GM19324 (cell line): Measurements from ENCODE around the gene NR6A1.

Experiments
- ATAC-seq: cut with Tn5 transposase; IDR thresholded peaks from one replicate; pipeline ENCODE4 v1.9.1; 2021; ENCODE audit warnings: mild to moderate bottlenecking, moderate library complexity; ENCODE audit not compliant: unreplicated experiment, low FRiP score

The NR6A1 gene

DNA sequence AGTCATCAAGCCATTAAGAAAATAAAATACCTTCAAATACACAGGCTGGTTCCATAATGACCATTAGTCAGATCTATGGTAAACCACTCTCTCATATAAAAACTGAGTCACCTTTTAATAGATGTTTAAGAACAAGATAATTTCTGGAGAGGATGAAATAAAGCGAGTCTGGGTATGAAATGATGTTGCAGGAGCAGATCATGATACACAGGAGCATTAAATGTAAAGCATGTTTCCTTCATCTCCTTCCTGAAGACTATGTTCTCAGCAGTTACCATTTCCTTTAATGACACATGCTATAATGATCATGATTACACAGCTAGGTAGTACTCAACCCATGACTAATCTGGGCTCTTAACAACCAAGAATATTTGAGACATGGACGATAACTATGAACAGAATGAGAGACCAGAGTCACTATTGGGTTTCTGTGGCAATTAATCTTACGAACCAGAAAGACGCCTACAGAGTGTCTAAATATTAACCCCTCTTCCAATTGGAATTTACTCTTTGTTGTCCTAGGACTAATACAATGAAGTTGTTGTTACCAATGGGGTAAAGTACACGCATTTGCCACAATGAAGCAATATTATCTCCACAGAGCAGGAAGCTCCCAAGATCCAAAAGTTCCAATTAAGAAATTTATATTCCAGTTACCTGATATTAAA is 105.6 kb downstream of the NR6A1 start:
- no peak for ATAC-seq

DNA sequence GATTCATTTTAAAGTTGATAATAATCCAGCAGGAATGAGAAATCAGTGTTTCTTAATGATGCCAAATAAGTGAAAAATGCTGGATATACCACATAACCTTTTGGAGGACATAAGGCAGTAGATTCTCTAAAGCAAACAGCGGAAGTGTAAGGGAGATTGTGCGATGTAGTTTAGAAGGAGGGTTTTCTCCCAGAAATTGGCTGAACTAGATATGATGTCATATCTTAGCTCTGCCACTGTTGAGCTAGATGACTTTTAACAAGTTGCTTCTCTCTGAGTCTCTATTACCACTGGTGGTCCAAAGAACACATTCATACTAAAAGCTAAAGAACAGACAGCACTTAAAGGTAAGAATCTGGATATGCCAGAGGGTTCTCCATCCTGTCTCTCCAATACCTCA is 107.0 kb downstream of the NR6A1 start:
- no peak for ATAC-seq

DNA sequence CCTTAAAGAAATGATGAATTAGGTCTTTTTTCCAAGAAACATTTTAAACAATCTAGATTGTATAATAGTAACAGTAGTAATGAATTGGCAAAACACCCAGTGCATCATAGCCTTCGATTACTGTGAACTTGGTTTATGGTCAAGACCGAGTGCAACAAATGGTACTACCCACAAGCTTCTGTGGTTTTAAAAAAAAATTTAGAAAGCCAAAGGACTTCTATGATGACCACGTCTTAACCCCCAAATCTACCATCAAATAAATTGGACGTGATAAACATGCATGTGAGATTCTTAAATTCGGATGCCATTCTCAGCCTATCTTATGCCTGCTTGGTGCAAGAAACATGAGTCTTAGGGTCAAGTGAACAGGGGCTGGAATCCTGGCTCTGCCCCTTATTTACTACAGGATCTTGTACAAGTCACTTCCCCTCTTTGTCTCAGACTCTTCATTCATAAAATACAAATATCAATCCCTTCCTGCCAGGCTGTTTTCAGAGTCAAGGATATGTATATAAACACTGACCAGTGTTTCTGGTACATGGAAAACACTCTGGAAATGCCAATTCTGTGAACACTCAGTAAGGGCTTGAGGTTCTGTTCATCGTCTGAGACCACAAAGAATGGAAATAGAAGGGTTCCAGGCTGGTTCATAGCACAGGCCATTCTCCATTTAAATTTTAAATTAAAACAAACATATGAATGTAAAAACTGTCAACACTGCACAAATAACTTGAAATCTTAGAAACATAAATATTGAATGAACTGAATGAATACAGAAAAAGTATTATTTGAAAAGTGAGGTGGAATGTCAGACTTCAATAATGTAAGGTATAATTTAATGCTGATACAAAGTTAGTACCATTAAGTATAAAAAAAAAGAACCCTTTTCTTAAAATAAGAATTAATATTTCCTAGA is 107.8 kb downstream of the NR6A1 start:
- no peak for ATAC-seq

DNA sequence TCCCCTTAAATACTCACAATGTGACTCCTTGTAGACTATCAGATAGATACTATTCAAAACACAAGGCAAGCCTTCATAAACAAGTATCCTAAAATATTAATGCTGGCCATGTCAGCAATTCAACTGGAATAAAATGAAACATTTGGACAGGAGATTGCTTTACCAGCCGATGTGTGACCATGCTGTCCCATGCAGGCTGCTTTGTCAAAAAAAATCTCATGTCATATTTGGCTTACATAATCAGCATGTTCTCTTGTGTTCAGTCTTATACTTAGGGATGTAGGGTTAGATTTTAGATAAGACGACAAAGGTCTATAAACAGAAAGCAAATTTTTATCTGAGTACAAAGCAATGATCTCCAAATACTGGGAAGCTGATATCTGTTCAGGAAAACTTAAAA is 108.5 kb downstream of the NR6A1 start:
- no peak for ATAC-seq

DNA sequence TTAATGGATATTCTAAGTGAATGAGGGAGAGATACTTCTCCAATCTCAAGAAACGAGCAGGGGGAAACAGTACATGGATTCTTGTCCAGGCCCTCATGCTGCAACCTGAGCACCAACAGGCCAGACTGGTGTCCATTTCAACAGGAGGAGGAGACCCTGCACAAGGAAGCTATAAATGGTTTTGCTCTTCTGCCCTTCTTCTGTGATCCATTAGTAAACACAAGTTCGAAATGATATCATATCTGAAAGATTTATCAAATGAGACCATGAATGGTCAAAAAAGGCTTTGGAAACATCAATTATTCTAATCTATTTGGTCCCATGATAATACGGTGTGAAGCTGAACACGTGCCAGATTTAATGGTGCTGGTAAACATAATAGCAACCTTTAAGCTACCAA is 109.8 kb downstream of the NR6A1 start:
- ATAC-seq, result no peak

DNA sequence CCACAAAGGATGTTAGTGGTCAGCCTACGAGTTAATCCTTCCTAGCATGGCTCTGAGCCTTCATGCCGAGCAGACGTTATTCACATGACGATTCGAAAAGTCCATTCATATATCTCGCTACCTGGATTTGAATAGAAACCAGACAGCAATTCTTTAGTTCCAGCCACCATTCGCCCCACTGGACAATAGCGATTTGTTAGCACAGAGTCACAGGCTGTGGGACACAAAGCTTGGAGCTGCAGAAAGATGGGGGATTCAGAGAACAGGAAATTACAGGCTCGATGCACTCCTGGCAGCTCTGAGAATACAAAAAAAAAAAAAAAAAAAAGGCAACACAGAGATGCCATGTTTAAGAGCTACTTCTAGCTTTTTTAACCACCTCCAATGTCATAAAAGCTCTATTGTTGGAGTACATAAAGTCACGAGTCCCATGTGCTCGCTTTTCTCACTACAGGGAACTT is 110.7 kb downstream of the NR6A1 start:
- no peak for ATAC-seq

DNA sequence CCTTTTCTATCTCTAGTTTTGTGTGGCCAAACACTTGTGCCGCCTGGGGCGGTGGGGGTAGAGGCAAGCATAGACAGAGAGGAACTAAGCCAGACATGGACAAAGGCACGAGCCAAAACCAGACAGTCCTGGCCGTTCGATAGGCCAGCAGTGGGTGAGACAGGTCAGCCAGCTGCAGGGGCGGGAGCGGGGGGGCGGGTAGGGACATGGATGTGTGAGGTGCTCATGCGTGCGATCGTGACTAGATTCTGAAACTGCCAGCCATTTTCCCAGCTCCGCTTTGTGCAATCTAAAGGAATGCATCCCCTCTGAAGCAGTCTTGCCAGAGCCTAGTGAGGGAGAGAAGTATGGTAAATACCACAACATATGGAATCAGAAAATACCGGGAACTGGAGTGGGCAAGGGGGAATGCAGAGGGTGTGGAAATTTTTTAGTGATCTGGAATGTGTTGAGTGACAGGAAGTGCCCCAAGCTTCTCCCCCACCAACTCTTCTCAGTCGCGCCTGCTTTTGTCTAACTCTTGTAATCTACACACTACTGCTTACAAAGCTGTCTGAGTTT is 111.9 kb downstream of the NR6A1 start:
- peak; percentile 74 for ATAC-seq

DNA sequence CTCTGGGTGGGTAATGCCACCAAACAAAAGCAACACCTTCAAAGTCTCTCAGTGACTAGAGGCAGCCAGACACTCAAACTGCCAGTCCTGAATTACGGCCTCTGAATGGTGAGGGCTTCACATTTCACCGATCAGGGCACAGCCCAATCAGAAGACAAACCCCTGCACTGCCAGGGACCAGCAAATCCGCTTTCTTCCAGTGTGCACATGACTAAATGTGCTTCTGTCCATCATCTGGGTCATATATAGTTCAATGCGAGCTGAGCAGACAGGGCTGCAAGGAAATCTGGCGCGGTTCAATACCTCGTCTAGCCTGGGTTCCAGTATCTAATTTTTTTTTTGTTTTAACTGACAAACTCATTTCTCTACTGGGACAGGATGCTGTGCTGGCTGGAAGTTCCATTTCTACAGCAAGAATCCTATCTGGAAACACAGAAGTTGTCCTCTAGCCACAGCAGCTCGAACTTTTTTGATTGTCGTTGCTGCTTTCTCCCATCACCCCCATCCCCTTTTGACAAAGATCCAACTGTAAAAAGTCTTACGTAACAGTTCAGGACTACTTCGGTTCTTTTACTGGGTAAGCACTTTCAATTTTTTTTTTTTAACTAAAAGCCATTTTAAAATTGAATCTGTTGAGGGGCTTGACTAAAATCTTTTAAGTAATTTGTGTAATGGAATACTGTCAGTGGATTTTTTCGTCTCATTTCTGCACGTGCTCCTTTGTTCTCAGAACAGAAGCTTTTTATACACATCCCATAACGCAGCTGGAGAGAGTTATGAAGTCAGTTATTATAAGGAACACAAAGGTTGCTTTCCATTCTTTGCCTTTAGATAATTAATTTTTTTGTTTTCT is 112.7 kb downstream of the NR6A1 start:
- ATAC-seq, result no peak

DNA sequence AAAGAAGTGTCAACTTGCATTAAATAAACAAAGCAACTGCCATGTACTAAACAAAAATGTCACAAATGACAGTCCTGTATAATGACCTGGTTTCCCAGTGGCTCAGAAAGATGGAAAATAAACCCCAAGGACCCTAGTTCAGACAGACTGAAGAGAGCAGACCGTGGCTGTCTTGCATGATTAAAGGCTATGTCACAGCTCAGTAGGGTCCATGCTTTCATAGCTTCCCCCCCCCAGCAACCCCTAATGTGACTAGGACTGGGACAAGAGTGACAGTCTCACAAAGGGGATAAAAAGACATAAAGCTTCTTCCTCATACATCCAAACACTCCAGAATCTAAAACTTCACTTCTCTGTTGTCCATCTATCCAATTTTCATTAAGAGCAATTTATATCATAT is 113.6 kb downstream of the NR6A1 start:
- ATAC-seq, result no peak

DNA sequence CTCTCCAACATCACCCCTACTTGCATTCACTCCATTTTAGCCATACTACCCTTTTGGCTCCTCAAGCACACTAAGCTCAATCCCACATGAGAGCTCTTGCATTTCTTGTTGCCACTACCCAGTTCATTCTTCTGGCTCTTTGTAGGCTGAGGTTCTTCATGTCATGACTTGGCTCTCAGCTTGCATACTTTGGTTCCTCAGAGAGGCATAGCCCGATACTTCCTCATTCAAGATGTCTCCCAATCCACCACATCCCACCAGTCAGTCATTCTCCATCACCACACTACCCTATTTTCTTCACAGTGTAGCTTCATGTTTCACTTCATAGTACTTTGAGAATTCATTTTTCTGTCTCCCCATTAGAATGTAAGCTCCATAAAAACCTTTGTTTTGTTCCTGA is 116.7 kb downstream of the NR6A1 start:
- ATAC-seq, result no peak

DNA sequence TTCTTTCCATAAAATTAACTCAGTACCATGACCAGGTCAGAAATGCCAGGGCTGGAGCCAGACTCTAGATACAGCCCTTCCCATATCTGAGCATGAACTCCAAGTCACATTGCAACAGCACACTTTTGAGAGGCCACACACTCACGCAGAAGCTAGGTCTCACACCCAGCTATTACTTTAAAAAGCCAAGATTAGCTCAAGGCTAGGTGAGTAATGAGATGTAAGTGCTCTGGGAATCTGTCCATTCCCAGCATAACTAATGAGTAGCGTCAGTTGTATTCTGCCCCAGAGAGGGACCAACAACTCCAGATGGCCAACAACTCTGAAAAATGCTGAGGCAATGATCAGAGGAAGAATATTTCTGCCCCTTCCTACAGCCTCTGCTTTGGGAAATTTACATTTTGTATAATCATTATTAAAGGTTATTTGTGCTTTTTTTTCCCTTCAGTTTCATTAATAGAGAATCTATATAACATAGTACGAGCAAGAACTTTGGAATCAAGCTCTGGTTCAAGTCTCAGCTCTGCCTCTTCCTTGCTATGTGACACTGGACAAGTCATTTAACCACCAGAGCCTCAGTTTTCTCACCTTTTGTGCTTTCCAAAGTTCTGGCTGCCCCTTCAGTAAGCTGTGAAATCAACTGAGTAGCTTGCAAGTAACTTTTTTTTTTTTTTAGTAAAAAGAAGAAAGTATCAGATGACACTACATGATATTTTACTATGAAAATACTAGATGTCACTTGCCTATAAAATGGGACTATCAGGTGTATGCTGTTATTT is 118.3 kb downstream of the NR6A1 start:
- ATAC-seq, result no peak

DNA sequence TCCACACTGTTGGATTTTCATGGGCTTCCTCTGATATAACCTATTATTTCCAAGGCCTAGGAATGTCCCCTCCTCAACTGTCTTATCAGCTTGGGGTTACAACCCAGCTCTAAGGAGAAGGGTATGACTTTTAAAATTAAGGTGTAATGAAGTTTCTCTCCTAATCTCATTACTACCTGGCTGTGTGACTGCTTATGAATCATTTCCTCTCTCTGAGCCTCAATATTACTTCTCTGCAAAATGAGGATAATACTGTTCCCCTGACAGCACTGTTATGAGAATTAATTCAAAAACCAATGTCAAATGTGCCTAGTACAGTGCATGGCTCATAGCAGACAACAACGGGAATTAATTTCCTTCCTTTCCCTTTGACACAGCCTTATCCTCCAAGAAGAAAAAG is 118.9 kb downstream of the NR6A1 start:
- no peak for ATAC-seq

DNA sequence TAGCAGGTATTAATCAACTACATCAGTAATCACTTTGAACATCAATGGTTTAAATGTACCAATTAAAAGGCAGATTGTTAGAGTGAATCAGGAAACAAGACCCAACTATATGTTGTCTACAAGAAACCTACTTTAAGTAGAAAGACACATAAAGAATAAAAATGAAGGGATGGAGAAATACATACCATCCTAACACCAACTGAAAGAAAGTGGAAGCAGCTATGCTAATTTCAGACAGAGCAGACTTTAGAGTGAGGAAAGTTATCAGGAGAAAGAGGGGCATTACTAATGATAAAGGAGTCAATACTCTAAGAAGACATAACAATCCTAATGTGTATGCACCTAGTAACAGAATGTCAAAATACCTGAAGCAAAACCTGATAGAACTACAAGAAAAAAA is 125.8 kb downstream of the NR6A1 start:
- ATAC-seq, result no peak

DNA sequence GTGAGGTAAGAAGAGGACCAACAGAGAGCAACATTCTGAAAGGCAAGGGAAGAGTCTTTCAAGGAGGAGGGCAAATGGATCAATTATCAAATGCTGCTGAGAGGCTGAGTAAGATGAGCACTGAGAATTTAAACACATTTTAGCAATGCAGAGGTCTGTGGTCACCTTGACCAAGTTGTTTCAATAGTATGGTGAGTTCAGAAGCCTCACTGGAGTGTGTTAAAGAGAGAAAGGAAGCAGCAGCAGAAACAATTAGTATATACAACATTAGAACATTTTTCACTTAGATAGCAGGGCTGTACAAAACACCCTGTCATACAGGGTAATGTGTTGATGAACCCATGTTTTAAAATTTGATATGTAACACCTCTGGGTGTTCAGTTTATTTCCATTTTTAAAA is 131.5 kb downstream of the NR6A1 start:
- no peak for ATAC-seq

DNA sequence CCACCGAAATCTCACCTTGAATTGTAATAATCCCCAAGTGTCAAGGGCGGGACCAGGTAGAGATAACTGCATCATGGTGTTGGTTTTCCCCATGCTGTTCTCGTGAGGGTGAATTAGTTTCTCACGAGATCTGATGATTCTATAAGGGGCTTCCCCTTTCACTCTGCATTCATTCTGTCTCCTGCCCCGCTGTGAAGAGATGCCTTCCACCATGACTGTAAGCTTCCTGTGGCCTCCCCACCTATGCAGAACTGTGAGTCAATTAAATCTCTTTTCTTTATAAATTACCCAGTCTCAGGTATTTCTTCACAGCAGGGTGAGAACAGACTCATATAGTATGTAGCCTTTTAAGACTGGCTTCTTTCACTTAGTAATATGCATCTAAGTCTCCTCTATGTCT is 135.8 kb downstream of the NR6A1 start:
- no peak for ATAC-seq

DNA sequence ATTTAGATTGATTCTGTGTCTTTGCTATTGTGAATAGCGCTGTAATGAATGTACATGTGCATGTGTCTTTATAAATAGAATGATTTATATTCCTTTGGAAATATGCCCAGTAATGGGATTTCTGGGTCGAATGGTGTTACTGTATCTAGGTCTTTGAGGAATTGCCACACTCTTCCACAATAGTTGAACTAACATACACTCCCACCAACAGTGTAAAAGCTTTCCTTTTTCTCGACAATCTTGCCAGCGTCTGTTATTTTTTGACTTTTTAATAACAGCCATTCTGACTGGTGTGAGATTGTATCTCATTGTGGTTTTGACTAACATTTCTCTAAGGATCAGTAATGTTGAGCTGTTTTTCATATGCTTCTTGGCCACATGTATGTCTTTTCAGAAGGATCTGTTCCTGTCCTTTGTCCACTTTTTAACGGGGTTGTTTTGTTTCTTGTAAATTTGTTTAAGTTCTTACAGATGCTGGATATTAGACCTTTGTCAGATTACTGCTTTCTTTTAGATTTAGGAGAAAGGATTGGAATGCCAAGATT is 139.0 kb downstream of the NR6A1 start:
- ATAC-seq, result no peak

DNA sequence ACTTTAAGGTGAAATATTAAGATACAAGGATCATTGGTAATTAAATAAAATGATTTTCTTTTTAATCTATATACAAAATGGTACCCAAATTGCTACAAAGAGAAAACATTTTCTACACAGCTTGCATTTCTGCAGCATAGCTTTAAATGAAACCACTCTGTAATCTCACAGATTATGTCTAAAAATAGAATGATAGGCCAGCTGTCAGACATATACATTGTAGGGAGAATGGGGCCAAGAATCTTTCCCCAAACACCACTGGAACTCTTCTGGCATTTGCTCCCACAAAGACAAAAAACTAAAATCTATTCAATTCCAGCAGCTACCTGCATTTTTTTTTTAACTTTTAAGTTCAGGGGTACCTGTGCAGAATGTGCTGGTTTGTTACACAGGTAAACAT is 139.8 kb downstream of the NR6A1 start:
- no peak for ATAC-seq

DNA sequence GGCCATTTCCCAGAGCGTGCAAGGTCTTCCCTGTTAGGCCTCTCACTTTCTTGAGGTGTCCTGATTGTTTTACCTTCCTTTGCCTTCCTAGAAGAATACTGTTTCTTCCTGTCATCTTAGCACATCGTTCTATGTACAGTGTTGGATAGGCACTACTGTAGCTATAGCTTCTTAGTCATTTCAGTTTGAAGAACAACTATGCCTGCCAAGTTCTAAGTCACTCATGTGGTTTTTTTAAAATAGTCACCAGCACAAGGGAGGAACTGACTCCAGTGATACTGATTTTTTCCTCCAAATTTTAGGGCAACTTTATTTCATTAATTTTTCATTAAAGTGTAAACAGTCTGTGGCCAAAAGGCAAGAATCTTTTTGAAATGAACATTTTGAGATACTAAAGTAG is 141.5 kb downstream of the NR6A1 start:
- no peak for ATAC-seq

DNA sequence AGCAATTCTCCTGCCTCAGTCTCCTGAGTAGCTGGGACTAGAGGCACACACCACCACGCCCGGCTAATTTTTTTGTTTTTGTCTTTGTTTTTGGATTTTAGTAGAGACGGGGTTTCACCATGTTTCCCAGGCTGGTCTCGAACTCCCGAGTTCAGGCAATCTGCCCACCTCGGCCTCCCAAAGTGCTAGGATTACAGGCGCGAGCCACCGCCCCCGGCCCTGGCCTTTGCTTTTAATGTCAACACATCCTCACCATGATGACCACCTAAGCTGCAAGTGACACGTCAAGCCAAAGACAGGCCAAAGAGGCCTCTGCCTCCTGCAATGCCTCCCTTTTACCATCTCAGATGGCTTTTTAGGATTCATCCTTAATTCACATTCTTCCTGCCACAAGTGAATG is 142.4 kb downstream of the NR6A1 start:
- ATAC-seq, result no peak

DNA sequence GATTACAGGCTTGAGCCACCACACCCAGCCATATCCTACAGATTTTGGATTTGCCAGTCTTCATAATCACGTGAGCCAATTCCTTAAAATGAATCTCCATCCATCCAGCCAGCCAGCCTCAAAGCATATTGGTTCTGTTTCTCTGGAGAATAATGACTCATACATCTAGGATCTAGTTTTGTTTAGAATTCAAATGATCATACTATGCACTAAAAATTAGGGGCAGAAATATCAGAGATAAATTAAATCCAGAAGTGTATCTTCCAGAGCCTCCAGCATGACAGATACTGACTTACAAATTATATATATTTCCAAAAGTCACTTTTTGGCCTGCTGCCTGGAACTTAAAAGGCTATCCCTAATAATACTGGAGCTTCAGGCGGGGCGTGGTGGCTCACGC is 144.8 kb downstream of the NR6A1 start:
- no peak for ATAC-seq
